Measurements from ENCODE around the gene STK36.

The STK36 gene

DNA sequence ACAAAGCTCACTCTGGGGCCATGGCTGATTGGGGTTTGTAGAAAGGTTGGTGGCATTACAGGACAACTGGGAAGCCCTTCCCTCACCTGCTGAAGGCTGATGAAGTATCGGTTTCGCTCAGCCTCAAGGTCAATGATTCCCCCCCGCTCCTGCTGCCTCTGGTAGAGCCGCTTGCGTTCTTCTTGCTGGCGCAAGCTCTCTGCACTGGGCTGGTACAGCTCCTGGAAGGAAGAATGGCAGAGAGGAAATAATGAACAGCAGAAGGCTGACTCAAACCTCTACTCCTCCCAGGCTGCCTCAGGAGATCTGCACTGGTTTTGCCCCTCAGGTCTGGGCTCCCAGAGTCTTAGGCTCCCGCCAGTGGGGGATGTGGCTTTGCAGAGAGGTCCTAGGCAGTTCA lies 7.2 kb upstream of the STK36 start:
- no peak for DNase-seq

DNA sequence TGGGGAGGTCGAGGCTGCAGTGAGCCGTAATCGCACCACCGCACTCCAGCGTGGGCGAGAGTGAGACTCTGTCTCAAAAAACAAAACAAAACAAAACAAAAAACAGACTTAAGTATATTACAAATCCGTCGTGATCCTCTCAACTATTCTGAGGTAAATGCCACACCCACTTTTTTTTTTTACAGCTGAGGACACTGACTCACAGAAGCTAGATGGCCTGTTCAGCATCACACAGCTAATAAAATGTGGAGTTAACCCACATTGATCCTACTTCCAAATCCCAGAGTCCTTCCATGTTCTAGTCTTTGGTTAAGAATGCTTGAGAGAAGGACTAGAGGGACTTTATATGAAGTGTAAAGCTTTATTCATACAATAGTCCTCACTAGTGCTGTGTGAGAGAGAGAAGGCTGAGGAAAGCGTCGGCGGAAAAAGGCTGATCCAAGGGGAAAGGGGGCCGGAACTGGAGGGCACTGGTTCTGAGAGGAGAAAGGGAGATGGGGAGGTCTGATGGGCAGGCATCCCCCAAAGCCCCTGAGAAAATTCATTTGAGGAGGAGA lies 711 bp upstream of the STK36 start:
- no peak for DNase-seq

DNA sequence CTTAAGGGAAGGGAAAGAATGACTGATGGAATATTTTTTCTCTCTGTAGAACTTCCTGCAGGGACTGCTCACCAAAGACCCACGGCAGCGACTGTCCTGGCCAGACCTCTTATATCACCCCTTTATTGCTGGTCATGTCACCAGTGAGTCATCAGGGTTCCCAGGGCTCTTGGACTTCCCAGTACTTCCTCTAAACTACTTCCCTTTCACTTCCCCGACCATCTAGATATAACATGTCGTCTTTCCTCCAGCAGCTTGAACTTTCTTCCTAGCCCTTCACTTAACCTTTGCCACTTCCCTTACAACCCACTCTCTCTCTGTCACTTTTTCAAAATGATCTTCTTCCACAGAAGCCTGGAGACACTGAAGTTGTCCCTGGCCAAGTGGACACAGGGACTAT lies 7.2 kb downstream of the STK36 start:
- no peak for DNase-seq

DNA sequence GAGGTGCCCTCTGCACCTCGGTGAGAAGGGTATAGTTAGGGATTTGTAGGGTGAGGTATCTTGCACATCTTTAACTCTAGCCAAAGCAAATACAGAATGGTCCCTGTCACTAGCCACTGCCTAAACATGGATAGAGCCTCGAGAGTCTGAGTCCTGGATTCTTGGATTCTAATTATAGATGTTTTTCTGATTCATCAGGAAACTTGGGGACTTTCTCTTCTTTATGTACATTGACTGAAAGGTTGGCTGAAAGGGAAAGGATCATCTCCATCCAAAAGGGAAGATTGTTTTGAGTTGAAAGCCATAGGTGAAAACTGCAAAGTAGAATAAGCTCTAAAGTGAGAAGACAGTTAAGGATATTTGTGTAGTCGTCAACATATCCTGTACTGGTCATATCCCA lies 8.2 kb downstream of the STK36 start:
- DNase-seq: no peak

DNA sequence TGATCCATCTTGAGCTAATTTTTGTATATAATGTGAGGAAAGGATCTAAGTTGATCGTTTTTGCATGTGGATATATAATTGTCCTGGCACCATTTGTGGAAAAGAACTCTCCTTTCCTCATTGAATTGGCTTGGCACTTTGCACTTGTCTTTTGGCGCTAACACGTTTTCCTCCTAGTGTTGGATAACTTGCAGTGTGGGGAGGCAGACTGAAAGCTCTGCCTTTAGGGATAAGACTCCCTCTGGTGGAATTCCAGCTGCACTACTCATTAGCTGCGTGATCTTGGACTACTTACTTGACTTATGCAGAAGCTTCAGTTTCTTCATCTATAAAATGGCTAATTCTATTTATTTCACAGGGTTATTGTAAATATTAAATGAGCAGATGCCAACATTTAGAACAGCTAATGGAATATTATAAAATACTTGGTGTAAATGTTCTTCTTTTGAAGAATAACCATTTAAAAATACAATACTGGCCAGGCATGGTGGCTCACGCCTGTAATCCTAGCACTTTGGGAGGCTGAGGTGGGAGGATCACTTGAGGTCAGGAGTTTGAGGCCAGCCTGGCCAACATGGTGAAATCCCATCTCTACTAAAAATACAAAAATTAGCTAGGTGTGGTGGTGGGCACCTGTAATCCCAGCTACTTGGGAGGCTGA lies 15.6 kb downstream of the STK36 start:
- DNase-seq: peak; percentile 7

DNA sequence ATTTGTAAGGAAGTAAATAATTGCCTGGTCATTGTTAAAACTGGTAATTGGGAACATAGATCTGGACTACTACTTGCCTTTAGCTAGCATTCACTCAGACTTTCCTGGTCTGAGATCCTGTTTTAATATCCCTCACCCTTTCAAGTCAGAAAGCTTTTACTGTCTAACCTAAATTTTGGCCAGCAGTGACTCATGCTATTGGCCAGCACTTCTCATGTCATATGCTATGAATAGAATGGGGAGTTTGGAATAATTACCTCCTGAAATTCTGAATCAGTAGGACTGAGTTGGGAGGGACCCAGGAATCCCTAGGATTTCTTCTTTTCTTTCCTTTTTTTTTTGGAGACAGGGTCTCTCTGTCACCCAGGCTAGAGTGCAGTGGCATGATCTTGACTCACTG lies 19.3 kb downstream of the STK36 start:
- no peak for DNase-seq

DNA sequence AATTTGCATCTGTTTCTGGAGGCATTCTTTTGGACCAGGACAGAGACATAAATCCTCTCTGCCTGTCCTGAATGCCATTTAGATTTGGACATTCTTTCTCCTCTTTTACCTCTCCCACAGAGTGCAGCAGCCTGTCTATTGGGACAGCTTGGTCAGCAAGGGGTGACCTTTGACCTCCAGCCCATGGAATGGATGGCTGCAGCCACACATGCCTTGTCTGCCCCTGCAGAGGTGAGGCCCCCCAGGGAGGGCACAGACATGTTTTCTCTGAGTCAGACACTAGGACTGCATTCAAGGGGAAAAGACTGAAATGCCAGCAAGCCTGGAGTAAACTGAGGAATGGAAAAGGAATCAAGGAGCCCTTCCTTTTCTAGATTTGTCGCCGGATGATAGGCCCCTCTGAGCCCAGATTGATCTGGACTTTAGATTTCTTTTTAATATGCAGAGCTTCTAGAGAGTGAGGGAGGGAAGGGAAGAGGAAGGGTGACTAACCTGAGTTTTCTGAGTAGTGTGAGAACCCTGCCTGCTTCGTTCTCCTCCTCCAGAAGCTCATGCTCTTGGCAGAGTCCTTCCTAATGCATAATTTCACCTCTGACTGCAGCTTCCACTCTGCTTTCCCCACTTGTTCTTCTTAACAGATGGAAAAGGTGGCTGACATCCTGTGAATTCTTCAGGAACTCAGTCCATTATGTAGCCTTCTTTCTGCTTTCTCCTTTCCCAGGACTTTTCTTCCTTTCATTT lies 22.7 kb downstream of the STK36 start:
- DNase-seq: no peak

DNA sequence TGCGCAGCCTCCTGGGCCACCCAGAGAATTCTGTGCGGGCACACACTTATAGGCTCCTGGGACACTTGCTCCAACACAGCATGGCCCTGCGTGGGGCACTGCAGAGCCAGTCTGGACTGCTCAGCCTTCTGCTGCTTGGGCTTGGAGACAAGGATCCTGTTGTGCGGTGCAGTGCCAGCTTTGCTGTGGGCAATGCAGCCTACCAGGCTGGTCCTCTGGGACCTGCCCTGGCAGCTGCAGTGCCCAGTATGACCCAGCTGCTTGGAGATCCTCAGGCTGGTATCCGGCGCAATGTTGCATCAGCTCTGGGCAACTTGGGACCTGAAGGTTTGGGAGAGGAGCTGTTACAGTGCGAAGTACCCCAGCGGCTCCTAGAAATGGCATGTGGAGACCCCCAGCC lies 27.0 kb downstream of the STK36 start:
- no peak for DNase-seq

DNA sequence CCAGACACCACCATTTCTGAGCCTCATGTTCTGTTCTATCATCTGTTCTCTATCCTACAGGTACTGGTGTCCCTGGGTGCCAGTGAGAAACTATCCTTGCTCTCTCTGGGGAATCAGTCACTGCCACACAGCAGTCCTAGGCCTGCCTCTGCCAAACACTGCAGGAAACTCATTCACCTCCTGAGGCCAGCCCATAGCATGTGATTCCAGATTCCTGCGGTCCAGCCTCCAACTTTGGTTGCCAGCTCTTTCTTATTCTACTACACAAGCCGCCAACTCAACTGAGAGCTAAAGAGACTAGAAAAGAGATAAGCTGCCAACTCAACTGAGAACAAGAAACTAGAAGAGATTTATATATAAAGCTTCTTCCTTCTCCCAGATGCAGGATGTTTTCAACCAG lies 29.9 kb downstream of the STK36 start:
- DNase-seq: no peak

DNA sequence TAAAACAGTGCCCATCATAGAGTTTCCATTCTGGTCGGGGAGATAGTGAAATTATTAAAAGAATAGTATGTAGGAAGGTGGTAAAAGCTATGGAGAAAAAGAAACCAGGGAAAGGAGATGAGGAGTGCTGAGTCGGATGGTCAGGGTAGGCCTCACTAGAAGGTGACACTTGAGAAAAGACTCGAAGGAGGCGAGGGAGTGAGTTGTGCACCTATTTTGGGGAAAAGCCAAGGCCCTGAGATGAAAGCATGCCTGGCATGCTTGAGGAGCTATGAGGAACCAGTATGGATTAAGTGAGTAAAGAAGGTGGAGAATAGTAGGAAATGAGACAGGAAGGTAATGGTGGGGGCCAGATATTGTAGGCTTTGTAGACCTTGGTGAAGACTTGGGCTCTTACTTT lies 31.5 kb downstream of the STK36 start:
- DNase-seq: no peak

DNA sequence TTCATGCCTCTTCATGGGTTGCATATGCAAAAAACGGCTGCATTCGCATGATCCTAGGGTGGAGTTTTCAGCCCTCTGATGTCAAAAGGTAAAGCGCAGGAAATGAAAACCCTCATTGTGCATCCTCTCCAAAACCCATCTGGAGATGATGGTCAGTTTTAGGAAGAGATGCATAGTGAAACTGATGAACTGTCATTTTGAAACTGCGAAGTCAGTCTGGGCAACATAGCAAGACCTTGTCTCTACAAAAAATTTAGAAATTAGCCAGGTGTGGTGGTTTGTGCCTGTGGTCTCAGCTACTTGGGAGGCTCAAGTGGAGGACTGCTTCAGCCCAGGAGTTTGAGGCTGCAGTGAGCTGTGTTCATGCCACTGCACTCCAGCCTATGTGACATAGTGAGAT lies 36.2 kb downstream of the STK36 start:
- no peak for DNase-seq

DNA sequence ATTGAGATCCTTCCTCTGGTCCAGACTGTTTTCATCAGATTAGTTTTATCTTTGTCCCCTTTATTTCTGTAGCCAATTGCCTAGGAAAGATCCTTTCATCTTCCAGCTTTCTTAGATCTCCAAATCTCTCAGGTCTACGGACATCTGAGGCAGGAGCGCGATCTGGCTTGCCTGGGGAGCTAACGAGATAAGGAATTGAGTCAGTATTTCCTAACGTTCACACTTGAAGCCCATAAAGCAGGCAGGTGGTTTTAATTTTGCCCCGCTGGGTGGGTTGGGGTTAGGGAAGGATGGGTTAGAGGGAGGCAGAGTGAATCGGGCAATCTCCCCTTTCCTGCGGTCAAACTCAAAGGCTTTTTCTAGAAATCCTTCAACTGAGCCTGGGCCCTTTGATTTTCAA lies 38.0 kb downstream of the STK36 start:
- DNase-seq: no peak

DNA sequence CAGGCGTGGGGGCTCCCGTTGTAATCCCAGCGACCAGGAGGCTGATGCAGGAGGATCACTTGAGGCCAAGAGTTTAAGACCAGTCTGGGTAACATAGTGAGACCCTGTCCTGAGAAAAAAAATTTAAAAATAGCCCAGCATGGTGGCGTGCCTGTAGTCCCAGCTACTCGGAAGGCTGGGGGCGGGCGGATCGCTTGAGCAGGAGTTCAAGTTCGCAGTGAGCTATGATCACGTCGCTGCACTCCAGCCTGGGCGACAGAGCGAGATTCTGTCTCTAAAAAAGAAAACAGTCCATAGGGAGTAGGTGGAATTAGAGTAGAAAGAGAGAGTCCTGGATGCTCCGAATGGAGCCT lies 38.4 kb downstream of the STK36 start:
- no peak for DNase-seq

DNA sequence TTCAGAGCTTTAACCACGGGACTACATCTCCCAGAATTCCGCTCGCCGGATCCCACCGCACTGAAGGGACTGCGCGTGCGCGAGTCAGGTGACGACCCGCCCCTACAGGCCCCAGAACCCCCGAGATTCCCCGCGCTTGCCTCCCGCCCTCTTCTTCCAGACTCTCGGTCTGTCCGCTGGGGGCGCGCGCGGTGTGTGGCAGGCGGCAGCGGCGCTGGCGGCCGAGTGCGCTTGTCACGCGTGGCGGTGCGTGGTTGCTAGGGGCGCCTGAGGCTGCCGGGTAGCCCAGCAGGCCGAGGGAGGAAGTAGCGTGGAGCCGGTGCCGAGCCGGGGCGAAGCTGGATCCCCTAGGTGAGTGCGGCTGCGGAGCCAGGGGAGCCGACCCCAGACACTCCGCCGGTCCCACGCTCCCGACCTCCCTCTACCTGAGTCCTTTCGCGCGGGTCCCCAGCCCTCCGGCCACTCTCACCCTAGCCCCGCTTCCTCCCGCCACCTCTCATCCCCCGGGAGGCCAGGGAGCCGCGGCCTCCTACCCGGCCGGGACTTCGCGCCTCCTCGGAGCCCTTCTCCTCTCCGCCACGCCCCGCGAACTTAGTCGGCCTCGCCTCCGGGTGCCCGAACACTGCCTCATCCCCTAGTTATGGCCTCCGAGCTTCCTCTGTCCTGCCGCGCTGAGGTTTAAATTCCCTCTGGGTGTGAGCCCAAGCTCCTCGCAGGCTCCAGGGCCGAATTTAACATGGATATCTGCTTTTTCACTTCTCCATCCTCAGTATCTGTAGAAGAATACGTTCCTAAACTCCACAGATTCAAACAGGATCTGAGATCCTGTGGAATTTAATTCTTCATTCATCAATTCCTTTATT lies 39.0 kb downstream of the STK36 start, which contains the start of gene TTLL4:
Gene TTLL4 (plus strand): TSS at position 149 of the 863 bp plus-strand sequence. CDS start 26,842 bp downstream, outside the sequence.
- peak; percentile 86 for DNase-seq

DNA sequence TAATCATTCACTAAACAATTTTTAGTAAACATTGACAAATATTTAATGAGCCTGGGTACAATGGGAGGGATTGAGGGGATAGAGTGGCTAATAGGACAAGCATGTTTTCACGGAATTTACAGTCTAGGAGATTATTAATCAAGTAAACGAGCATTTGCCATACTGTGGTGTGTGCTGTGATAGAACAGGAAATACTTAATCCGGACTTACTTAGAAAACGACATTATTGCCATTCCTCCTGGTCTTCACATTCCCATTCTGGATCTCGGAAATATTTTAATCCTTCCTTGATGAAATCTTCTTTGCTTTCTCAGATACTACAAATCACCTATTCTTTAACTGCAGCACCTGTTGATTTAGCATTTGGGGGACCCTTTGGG lies 39.7 kb downstream of the STK36 start:
- DNase-seq: no peak

DNA sequence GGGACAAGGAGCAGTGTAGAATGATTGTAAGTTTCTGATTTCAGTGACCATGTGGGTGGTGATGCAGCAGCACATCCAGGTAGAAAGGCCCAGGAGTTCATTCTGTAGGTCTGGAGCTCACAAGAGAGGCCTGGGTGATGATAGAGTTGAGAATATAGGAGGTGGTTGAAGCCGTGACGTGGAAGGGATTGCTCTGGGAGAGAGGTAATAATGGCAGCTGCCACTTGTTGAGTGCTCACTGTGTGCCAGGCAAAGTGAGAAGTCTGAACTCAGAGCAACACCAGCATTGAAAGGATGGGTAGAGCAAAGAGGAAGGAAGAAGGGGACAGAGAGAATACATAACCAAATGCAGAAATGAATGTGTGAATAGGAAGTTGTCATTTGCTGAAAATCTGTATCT lies 42.0 kb downstream of the STK36 start:
- no peak for DNase-seq

DNA sequence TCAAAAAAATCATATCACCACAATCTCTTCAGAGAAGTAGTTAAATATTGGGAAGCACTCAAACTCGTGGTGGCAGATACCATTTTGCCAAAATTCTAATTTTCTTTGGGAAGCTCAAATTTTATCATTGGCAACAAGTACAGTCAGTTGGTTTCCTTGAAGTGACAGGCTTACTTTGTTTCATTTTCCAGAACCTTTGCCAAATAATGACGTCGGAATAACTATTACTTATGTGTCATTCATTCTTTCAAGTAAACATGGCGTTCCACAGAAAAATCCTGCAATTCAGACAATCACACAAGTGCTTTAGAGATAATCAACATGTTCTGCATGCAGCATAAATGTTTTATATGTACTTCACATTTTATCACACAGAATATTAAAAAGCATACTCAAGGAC lies 44.2 kb downstream of the STK36 start:
- DNase-seq: no peak

DNA sequence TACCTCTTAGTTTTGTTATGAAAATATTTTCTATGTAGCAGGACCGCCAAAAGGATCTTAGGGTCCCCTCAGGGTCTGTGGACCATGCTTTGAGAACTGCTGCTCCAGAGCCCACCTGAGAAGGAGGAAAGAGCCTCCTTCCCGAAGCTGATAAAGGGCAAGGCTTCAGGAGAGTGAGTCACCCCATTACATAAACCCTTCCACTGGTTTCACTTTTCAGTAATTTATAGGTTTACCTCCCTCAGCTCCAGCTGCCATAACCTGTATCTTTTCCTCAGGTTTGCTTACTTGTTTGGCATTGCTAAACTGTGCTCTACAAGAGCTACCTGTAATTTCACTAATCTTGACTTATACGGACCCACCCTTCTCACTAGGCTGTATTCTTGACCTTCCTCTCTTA lies 45.4 kb downstream of the STK36 start:
- no peak for DNase-seq

DNA sequence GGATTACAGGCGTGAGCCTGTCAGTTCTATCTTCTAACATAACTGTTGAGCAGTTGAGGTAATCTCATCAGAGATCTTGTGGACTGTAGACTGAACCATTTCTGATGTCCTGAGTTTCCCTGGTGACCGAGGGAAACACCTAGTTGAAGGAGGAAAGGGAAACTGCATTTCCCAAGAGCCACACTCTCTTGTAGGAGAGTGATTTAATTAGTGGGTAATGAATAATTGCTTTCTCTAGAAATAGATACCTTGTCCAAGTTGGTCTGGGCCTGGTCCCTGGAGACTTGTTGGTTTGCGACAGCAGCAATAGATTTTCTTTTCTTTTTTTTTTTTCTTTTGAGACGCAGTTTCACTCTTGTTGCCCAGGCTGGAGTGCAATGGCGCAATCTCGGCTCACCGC lies 46.2 kb downstream of the STK36 start:
- no peak for DNase-seq

DNA sequence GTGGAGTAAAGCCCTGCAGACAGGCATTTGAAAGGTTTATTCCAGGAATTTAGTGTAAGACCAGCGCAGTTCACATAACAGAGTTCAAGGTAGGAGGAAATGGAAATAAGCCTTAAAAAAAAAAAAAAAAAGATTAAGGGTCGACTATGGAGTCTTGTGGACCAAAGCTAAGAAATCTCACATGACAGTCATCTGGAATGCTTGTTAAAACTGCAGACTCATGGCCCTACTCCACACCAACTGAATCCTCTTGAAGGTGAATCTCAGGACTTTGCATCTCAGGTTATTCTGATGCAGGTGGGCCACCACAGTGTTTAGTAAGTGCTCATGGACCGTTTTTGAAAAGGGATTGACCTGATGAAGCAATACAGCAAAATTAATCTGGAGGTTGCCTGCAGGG lies 47.6 kb downstream of the STK36 start:
- no peak for DNase-seq

DNA sequence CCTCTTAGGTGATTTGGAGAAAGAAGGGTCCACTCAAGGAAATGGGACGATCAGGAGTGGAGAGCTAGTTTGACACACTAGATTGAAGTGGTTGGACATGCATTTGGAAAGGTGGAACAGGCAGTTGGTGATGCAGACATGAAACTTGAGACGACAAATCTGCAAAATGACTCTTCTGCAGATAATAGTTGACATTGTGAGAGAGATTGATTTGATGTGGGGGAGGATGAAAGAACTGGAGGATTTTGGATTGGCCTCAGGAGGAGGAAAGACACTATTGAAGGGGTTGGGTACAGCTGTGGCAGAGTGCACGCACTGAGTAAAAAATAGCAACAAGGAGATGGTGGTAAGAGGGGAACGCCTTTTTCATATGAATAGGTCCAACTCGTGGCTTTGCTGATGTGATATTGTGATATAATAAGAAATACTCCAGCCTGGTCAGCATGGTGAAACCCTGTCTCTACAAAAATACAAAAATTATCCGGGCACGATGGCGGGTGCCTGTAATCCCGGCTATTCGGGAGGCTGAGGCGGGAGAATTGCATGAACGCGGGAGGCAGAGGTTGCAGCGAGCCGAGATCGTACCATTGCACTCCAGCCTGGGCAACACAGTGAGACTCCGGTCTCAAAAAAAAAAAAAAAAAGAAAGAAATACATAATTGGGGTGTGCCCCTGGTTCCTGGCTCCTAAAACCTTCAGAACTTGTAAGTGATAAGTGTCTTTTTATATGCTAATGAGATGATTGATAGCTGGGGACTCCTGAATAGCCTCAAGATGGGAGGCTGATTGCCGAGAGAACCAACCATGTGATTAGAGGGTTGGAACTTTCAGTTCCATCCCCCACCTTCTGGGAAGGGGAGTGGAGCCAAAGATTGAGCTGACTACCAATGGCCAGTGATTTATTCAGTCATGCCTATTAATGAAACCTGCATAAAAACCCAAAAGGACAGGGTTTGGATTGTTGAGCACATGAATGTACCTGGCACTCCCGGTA lies 48.5 kb downstream of the STK36 start:
- no peak for DNase-seq

DNA sequence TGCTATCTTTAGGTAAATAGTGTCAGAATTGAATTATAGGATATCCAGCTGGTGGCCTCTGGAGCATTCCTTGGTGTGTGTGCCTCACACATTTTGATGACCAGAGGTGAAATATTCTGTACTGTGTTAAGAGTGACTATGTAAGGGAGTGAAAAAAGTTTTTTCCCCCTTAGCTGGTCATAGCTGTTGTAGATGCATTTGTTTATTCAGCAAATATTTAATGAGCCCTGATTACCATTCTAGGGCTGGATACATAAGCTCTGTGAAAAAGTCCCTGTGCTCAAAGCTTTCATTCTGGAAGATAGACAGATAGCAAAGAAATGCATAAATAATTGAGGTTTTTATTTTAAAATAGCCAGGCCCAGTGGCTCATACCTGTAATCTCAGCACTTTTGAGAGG lies 49.6 kb downstream of the STK36 start:
- DNase-seq: no peak
